ENCODE data around the gene ZC3H12D. TPM values are rescaled to one million over a fixed set of nuclear protein-coding genes. Genes with fewer than 3 reads are reported as not detected.

ZC3H12D gene
- total RNA-seq, 6 experiments from 2014 or later, result 0.05 to 0.16 (median 0.10) TPM; not detected in 2

DNA sequence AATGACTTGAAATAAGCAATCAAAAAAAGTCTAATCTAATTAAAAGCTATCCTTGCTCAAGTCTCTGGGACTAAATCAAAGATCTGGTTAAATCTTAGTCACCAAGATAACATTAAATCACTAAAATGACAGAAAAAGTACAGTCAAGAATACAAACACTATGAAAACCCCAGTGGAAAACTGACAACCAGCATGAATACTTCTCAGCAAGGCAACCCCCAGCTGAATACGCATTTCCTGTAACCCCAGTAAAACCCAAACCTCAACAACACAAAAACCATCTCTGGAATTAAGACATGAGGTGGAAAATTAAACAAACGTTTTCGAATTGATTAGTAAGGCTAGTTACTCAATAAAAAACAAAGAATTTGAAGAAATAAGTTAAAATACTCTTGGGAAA, 23.7 kb upstream of the ZC3H12D start:
- Mint-ChIP-seq H3K4me1 (ENCODE audit: low read depth) (peaks cover 7% of the 10 kb centered on the region; the same call in 1 of the 2 replicates), H3K4me3 (no peak overlapping the region), H3K36me3 (ENCODE audit: low read depth) (peaks cover 19% of the 10 kb centered on the region), H3K27me3 (ENCODE audit: insufficient read depth) (no peaks in the 10 kb centered on the region), H3K9me3 (no peaks in the 10 kb centered on the region), H3K27ac (no peak overlapping the region)
- DNase-seq, result no peak
- no peak for TF ChIP-seq CTCF (IDR thresholded peaks at IDR 0.05)

- Mint-ChIP-seq H3K9me3 (no peaks in the 10 kb centered on the region), H3K36me3 (ENCODE audit: low read depth) (peaks cover 15% of the 10 kb centered on the region), H3K4me3 (no peak overlapping the region), H3K27me3 (ENCODE audit: insufficient read depth) (no peaks in the 10 kb centered on the region), H3K4me1 (ENCODE audit: low read depth) (peaks cover 13% of the 10 kb centered on the region), H3K27ac (no peak overlapping the region)
- no peak for DNase-seq
- no peak for TF ChIP-seq CTCF (IDR thresholded peaks at IDR 0.05)
These were observed 19.1 kb upstream of the ZC3H12D start for GRCh38 chr6:149503872-149504271.

DNA sequence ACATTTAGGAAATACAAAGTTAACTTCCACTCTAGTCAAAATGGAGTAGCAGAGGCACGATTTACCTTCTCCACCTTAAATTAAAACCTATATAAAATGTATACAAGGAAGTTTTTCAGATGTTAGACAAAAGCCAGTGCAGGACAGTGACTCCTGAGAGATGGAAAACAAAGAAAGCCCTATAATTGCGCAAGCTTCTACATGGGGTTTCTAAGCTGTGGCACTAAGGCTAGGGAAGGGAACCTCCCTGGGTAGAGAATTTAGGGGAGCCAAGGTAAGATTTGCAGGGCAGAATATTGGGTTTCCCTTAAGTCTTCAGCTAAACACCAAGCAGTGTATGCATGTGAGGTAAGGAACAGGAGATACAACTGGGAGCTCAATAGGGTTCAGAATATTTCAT, 18.5 kb upstream of the ZC3H12D start:
- H3K4me1 Mint-ChIP-seq (ENCODE audit: low read depth), result peaks cover 19% of the 10 kb centered on the region
- TF ChIP-seq CTCF (IDR thresholded peaks at IDR 0.05), result no peak
- no peaks in the 10 kb centered on the region for H3K9me3 Mint-ChIP-seq
- no peak overlapping the region for H3K27ac Mint-ChIP-seq
- no peak for DNase-seq
- no peak overlapping the region for H3K4me3 Mint-ChIP-seq
- H3K27me3 Mint-ChIP-seq (ENCODE audit: insufficient read depth), result no peaks in the 10 kb centered on the region
- peaks cover 15% of the 10 kb centered on the region for H3K36me3 Mint-ChIP-seq (ENCODE audit: low read depth)

DNA sequence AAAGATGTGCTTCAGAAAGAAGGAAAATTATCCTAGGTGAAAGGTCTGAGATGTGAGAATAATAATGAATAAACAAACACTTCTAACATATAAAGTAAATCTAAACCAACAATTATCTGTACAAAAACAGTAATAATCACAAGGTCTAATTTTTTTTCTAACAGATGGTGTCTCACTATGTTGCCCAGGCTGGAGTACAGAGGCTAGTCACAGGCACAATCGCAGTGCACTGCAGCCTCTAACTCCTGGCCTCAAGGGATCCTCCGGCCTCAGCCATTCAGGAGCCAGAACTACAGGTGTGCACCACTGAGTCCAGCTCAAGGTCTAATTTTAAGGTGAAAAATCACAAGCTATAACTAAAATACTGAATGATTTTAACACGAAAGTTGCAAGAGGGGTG, 17.0 kb upstream of the ZC3H12D start:
- H3K27ac Mint-ChIP-seq, result no peak overlapping the region
- no peaks in the 10 kb centered on the region for H3K9me3 Mint-ChIP-seq
- no peak overlapping the region for H3K4me3 Mint-ChIP-seq
- no peak for DNase-seq
- H3K36me3 Mint-ChIP-seq (ENCODE audit: low read depth), result peaks cover 11% of the 10 kb centered on the region
- H3K4me1 Mint-ChIP-seq (ENCODE audit: low read depth), result peaks cover 30% of the 10 kb centered on the region
- no peak for TF ChIP-seq CTCF (IDR thresholded peaks at IDR 0.05)
- H3K27me3 Mint-ChIP-seq (ENCODE audit: insufficient read depth), result no peaks in the 10 kb centered on the region

DNA sequence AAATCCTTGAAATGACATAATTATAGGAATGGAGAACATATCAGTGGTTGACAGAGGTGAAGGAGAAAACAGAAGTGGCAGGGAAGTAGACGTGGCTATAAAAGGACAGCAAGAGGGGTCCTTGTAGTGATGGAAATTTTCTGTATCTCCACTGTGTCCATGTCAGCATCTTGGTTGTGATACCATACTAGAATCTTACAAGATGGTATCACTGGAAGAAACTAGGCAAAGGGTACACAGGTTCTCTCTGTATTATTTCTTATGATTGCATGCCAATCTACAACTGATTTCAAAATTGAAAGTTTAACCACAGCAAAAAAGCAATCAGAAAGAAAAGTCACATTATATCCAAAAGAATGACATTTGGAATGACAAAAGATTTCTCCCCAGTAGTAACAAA, 16.4 kb upstream of the ZC3H12D start:
- no peak overlapping the region for H3K27ac Mint-ChIP-seq
- no peak for DNase-seq
- H3K4me1 Mint-ChIP-seq (ENCODE audit: low read depth), result peaks cover 36% of the 10 kb centered on the region
- H3K36me3 Mint-ChIP-seq (ENCODE audit: low read depth), result peaks cover 16% of the 10 kb centered on the region
- H3K27me3 Mint-ChIP-seq (ENCODE audit: insufficient read depth), result no peaks in the 10 kb centered on the region
- H3K9me3 Mint-ChIP-seq, result no peaks in the 10 kb centered on the region
- H3K4me3 Mint-ChIP-seq, result no peak overlapping the region
- no peak for TF ChIP-seq CTCF (IDR thresholded peaks at IDR 0.05)

DNA sequence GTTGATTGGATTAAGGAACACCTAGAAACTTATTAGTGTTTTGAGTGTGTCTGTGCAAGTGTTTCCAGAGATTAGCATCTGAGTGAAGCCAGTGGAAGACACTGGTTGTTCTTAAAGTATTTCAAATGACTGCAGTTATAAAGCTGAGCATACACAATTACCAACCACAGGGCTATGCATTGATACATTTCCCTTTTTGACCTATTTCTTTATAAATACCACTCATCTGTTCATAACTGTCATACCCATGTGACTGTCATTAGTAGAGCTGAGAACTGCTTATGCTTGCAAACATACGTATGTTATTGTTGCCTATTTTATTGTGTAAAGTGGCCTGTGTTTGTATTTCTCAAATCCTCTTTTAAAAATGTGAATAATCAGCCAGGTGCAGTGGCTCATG, 15.3 kb upstream of the ZC3H12D start:
- Mint-ChIP-seq H3K36me3 (ENCODE audit: low read depth) (peaks cover 7% of the 10 kb centered on the region; the same call in 1 of the 2 replicates), H3K27ac (no peak overlapping the region), H3K4me1 (ENCODE audit: low read depth) (peaks cover 44% of the 10 kb centered on the region), H3K27me3 (ENCODE audit: insufficient read depth) (no peaks in the 10 kb centered on the region), H3K4me3 (no peak overlapping the region), H3K9me3 (no peaks in the 10 kb centered on the region)
- DNase-seq, result no peak
- TF ChIP-seq CTCF (IDR thresholded peaks at IDR 0.05), result no peak
